ENCODE measurements around the gene BCL2. TPM values are rescaled to one million over a fixed set of nuclear protein-coding genes. Genes with fewer than 3 reads are reported as not detected.

Gene BCL2
- total RNA-seq, 1 experiment from 2014 or later: 1.3 TPM

DNA sequence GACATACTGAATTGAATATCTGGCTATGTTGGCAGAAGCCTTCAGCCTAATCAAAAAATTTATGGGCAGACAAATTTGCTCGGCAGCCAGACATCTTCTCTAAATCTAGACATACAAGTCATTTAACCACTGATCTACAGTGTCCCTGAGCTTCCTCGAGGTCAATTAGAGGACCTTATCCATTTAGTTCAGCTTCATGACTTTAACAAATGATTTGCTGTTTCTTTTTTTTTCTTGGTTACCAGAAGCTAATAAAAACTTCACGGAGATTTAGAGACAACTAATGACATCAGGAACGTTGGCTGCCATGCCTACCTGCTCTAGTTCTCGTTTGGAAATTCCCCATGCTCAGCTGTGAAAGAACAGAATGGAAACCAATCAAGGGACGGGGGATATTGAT lies 223.8 kb downstream of the BCL2 start:
- no peak overlapping the region for H3K9ac ChIP-seq (ENCODE audit: extremely low read depth, insufficient read length, low read length)
- H3K4me1 ChIP-seq (ENCODE audit: insufficient read depth, low read length): no peaks in the 10 kb centered on the region
- no peak overlapping the region for H3K4me2 ChIP-seq (ENCODE audit: insufficient read depth, insufficient read length, low read length)
- no CpG with 5 or more reads among the region's 6 CpGs for WGBS (ENCODE audit: extremely low coverage, insufficient read length, low lambda C conversion rate)
- H3K79me2 ChIP-seq (ENCODE audit: insufficient read depth, low read length): no peaks in the 10 kb centered on the region
- no peaks in the 10 kb centered on the region for H3K9me3 ChIP-seq (ENCODE audit: control insufficient read depth, low read depth, low read length)
- Mint-ChIP-seq H3K27ac (no peak overlapping the region), H3K4me1 (peaks cover 0 to 5% of the 10 kb centered on the region in 2 experiments; a peak in 3 of 4 replicates), H3K4me3 (no peak overlapping the region), H3K36me3 (ENCODE audit: insufficient read depth in 1 of 3, low read depth in 3 of 3) (no peaks in the 10 kb centered on the region; a peak in 1 of 7 replicates), H3K27me3 (ENCODE audit: low read depth) (no peaks in the 10 kb centered on the region), H3K9me3 (no peaks in the 10 kb centered on the region)
- H2BK15ac ChIP-seq (ENCODE audit: low read depth, low read length): no peak overlapping the region
- no peak overlapping the region for H3T11ph ChIP-seq (ENCODE audit: low read length)
- H4K8ac ChIP-seq (replicated peaks; ENCODE audit: insufficient read length, low read depth, low read length): no peak overlapping the region
- H4K20me1 ChIP-seq (ENCODE audit: control insufficient read depth, insufficient read depth, insufficient read length): peaks cover 2% of the 10 kb centered on the region
- H3K14ac ChIP-seq (ENCODE audit: insufficient read depth, low read length): no peak overlapping the region
- no peak for DNase-seq
- H2BK20ac ChIP-seq (ENCODE audit: low read depth, low read length, poor library complexity, severe bottlenecking): no peak overlapping the region
- no peak overlapping the region for H3K56ac ChIP-seq (ENCODE audit: insufficient read length, low read depth, low read length)
- H2BK5ac ChIP-seq (ENCODE audit: insufficient read length, low read length): no peak overlapping the region
- no peaks in the 10 kb centered on the region for H3K27me3 ChIP-seq (ENCODE audit: insufficient read depth, low read length)
- H2BK12ac ChIP-seq (ENCODE audit: insufficient read length, low read depth, low read length): no peak overlapping the region
- no peak overlapping the region for H3K4ac ChIP-seq (ENCODE audit: low read depth, low read length)
- no peaks in the 10 kb centered on the region for H3K23me2 ChIP-seq (ENCODE audit: insufficient read length, low read depth, low read length, poor library complexity, severe bottlenecking)
- H3K27ac ChIP-seq (ENCODE audit: insufficient read length, low read depth, low read length): no peak overlapping the region
- TF ChIP-seq, protein P1, sequence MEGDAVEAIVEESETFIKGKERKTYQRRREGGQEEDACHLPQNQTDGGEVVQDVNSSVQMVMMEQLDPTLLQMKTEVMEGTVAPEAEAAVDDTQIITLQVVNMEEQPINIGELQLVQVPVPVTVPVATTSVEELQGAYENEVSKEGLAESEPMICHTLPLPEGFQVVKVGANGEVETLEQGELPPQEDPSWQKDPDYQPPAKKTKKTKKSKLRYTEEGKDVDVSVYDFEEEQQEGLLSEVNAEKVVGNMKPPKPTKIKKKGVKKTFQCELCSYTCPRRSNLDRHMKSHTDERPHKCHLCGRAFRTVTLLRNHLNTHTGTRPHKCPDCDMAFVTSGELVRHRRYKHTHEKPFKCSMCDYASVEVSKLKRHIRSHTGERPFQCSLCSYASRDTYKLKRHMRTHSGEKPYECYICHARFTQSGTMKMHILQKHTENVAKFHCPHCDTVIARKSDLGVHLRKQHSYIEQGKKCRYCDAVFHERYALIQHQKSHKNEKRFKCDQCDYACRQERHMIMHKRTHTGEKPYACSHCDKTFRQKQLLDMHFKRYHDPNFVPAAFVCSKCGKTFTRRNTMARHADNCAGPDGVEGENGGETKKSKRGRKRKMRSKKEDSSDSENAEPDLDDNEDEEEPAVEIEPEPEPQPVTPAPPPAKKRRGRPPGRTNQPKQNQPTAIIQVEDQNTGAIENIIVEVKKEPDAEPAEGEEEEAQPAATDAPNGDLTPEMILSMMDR (conservative IDR thresholded peaks at IDR 0.05): no peak
- H4K91ac ChIP-seq (ENCODE audit: insufficient read length, low read depth, low read length): no peak overlapping the region
- no peak overlapping the region for H2BK120ac ChIP-seq (ENCODE audit: low read depth, low read length, poor library complexity, severe bottlenecking)
- no peak overlapping the region for H3K18ac ChIP-seq (ENCODE audit: insufficient read length, low read depth, low read length)
- H2AK5ac ChIP-seq (ENCODE audit: insufficient read length, low read length): no peak overlapping the region
- H3K23ac ChIP-seq (ENCODE audit: insufficient read length, low read depth, low read length): no peak overlapping the region
- no peaks in the 10 kb centered on the region for H3K79me1 ChIP-seq (ENCODE audit: insufficient read depth, low read depth, low read length, poor library complexity, severe bottlenecking)
- no peak overlapping the region for H2AFZ ChIP-seq (ENCODE audit: low read length)
- no peak overlapping the region for H4K5ac ChIP-seq (ENCODE audit: insufficient read length, low read depth, low read length)

Data from H9 (cell line).